MCF 10A (cell line): ENCODE measurements around the gene ANAPC7. TPM values are rescaled to one million over a fixed set of nuclear protein-coding genes. Genes with fewer than 3 reads are reported as not detected.
"Not testable (repeated sequence)": the region's sequence is repeated elsewhere in the genome, so short reads cannot be mapped to it uniquely, and the experiment has no call there.

Experiments used
- BruUV-seq: library from RNA; stranded (reverse); fragments of 400-500 nt; replicated peaks from 2 replicates; lab custom pipeline; 2021; lab: Mats Ljungman, UMichigan
- CTCF ChIA-PET: fragments of 300-600 bp; sonication (Branson Sonifier 250); formaldehyde crosslinking; extraction: SDS; loops from one replicate; lab custom pipeline; 2021; ENCODE audit warnings: antibody characterized with exemption, inconsistent platforms; lab: Yijun Ruan, JAX
- POLR2A ChIA-PET: fragments of 300-600, 350-650 bp; sonication (Branson Sonifier 250); formaldehyde crosslinking; extraction: SDS; loops from one replicate; lab custom pipeline; 2020; ENCODE audit warnings: antibody characterized with exemption, inconsistent platforms; lab: Yijun Ruan, JAX
- DNase-seq: peaks from one replicate; pipeline ENCODE4 v3.0.0-alpha.2; 2018; ENCODE audit not compliant: unreplicated experiment
- H3K27ac Mint-ChIP-seq: one replicate; pipeline ENCODE4 v1.8.0; 2022; ENCODE audit warnings: mild to moderate bottlenecking, low read depth, mixed read lengths; ENCODE audit not compliant: unreplicated experiment
- H3K27me3 Mint-ChIP-seq: one replicate; pipeline ENCODE4 v1.8.0; 2022; ENCODE audit warnings: mixed read lengths; ENCODE audit not compliant: insufficient read depth, unreplicated experiment
- H3K36me3 Mint-ChIP-seq: one replicate; pipeline ENCODE4 v1.8.0; 2022; ENCODE audit warnings: mild to moderate bottlenecking, moderate library complexity, mixed read lengths; ENCODE audit not compliant: insufficient read depth, unreplicated experiment
- H3K4me1 Mint-ChIP-seq: one replicate; pipeline ENCODE4 v1.8.0; 2022; ENCODE audit warnings: mixed read lengths; ENCODE audit not compliant: insufficient read depth, unreplicated experiment
- H3K4me3 Mint-ChIP-seq: one replicate; pipeline ENCODE4 v1.8.0; 2022; ENCODE audit warnings: mild to moderate bottlenecking, moderate library complexity, mixed read lengths; ENCODE audit not compliant: unreplicated experiment
- H3K9me3 Mint-ChIP-seq: one replicate; pipeline ENCODE4 v1.8.0; 2022; ENCODE audit warnings: mixed read lengths; ENCODE audit not compliant: unreplicated experiment
- intact Hi-C: fragments of 100-400 bp; cut with micrococcal nuclease; formaldehyde crosslinking; loops from 2 replicates; pipeline ENCODE4 v1.14.1; 2022
- total RNA-seq: library from RNA; stranded (reverse); gene quantifications from 2 replicates; pipeline ENCODE4 v1.2.3, GENCODE V29; 2022
- TF ChIP-seq, protein P1 (sequence below): fragments of 200-600 bp; IDR thresholded peaks from one replicate; pipeline ENCODE4 v1.8.0; 2022; ENCODE audit warnings: antibody characterized with exemption, mild to moderate bottlenecking; ENCODE audit not compliant: unreplicated experiment

The ANAPC7 gene
- total RNA-seq, 1 experiment from 2014 or later = 87.1 TPM

DNA sequence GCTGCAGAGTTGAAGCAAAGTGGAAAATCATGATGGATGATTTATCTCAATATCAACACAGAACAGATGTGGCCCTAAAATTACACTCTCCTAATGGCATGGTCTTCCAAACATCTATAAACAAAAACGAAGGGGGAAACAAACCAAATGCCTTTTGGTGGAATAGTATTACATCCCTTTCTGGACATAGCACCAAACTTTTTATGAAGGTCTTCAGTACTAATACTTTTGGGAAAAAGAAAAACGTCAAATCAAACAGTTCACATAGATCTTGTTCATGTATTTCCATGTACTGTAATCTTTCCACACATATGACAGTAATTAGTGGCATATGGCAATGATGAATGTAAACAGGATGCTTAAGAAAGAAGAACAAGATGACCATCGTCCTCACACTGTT is 22.9 kb upstream of the ANAPC7 start:
- Mint-ChIP-seq H3K4me1 (peaks cover 5% of the 10 kb centered on the region), H3K27ac (no peak overlapping the region), H3K36me3 (no peaks in the 10 kb centered on the region), H3K9me3 (no peaks in the 10 kb centered on the region), H3K27me3 (peaks cover 9% of the 10 kb centered on the region), H3K4me3 (no peak overlapping the region)
- ChIA-PET POLR2A (no interaction called here), CTCF (interaction anchor here (0.7 kb wide), 1 partner anchor 355 kb away, joined by 3 read pairs; no protein-coding TSS in a partner anchor)
- DNase-seq = no peak
- intact Hi-C loops = no loop called here
- no TSS peak for BruUV-seq
- TF ChIP-seq, protein P1, sequence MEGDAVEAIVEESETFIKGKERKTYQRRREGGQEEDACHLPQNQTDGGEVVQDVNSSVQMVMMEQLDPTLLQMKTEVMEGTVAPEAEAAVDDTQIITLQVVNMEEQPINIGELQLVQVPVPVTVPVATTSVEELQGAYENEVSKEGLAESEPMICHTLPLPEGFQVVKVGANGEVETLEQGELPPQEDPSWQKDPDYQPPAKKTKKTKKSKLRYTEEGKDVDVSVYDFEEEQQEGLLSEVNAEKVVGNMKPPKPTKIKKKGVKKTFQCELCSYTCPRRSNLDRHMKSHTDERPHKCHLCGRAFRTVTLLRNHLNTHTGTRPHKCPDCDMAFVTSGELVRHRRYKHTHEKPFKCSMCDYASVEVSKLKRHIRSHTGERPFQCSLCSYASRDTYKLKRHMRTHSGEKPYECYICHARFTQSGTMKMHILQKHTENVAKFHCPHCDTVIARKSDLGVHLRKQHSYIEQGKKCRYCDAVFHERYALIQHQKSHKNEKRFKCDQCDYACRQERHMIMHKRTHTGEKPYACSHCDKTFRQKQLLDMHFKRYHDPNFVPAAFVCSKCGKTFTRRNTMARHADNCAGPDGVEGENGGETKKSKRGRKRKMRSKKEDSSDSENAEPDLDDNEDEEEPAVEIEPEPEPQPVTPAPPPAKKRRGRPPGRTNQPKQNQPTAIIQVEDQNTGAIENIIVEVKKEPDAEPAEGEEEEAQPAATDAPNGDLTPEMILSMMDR = no peak

DNA sequence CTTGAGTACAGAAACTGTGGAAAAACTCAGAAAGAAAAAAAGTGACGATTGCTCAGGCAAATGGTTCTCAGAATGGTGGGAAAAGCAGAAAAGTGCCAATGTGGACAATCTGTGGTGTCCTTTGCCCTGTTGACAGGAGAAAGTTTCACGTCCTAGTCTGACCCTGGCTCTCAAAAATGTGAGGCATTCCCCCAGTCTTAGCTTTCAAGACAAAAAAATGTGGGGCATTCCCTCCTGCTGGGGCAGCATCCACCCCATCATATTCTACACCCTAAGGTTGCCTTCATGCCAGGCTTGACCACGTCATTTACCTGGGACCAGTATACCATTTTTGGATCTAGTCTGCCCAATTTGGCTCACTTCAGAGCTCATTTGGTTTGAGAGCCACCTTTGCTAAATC is 20.7 kb upstream of the ANAPC7 start:
- intact Hi-C loops = no loop called here
- Mint-ChIP-seq H3K36me3 (no peaks in the 10 kb centered on the region), H3K4me3 (no peak overlapping the region), H3K27me3 (peaks cover 11% of the 10 kb centered on the region), H3K9me3 (no peaks in the 10 kb centered on the region), H3K4me1 (no peaks in the 10 kb centered on the region), H3K27ac (no peak overlapping the region)
- DNase-seq = no peak
- TF ChIP-seq, protein P1 = no peak
- no TSS peak for BruUV-seq
- ChIA-PET CTCF (interaction anchor here (0.6 to 1.8 kb wide), 2 partner anchors 14 to 325 kb away, joined by 3 to 9 read pairs; no protein-coding TSS in a partner anchor), POLR2A (interaction anchor here (0.6 kb wide), 1 partner anchor 71 kb away, joined by 3 read pairs; no protein-coding TSS in a partner anchor)

DNA sequence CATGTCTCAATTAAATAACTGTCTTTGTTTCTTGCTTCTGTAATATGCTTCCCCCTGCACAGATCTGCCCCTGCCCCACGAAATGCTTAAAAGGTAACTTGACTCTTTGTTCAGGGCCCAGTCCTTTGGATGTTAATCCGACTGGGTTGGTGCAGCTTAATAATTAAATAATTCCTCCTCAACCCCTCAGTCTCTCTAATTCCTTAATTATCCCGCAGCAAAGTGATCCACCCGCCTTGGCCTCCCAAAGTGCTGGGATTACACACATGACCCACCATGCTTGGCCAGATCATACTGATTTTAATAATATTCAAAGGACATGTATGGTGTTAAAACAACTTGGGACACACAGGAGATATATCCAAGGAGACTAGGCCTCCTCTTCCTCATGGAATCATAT is 18.2 kb upstream of the ANAPC7 start:
- H3K27ac Mint-ChIP-seq = no peak overlapping the region

DNA sequence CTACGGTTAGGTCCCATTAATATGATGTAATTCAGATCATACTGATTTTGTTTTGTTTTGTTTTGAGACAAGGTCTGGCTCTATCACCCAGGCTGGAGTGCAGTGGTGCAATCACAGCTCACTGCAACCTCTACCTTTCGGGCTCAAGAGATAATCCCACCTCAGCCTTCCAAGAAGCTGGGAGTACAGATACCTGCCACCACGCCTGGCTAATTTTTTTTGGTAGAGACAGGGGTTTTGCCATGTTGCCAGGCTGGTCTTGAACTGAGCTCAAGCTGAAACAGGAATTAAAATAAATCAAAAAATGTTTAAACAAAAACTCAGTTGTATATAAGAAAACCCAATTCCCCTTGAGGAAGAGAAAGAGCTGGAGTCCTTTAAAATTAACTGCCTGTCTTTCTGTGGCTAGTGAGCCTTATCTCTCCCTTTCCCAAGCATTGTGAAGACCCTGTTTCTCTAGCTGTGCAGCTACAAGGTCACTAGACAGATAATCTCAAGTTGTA is 17.7 kb upstream of the ANAPC7 start:
- no peak overlapping the region for H3K4me3 Mint-ChIP-seq
- TF ChIP-seq, protein P1 = no peak
- H3K27ac Mint-ChIP-seq = no peak overlapping the region
- H3K27me3 Mint-ChIP-seq = peaks cover 11% of the 10 kb centered on the region
- H3K4me1 Mint-ChIP-seq = no peaks in the 10 kb centered on the region
- H3K9me3 Mint-ChIP-seq = no peaks in the 10 kb centered on the region
- POLR2A ChIA-PET = interaction anchor here (0.6 to 2.0 kb wide), 3 partner anchors 10 to 210 kb away, joined by 3 to 7 read pairs (median 4); no protein-coding TSS in a partner anchor
- no peaks in the 10 kb centered on the region for H3K36me3 Mint-ChIP-seq
- CTCF ChIA-PET = interaction anchor here (0.6 to 3.5 kb wide), 3 partner anchors 10 to 321 kb away, joined by 3 to 17 read pairs (median 7); no protein-coding TSS in a partner anchor
- no TSS peak for BruUV-seq
- no peak for DNase-seq
- intact Hi-C loops = no loop called here

More for the DNA sequence above, 18.2 kb upstream of the ANAPC7 start:
- Mint-ChIP-seq H3K27me3 (peaks cover 11% of the 10 kb centered on the region), H3K4me1 (no peaks in the 10 kb centered on the region), H3K4me3 (no peak overlapping the region), H3K9me3 (no peaks in the 10 kb centered on the region), H3K36me3 (no peaks in the 10 kb centered on the region)
- ChIA-PET CTCF (interaction anchor here (0.6 to 3.5 kb wide), 4 partner anchors 10 to 322 kb away, joined by 3 to 17 read pairs (median 6); no protein-coding TSS in a partner anchor), POLR2A (interaction anchor here (0.6 to 2.0 kb wide), 3 partner anchors 10 to 18 kb away, joined by 3 to 7 read pairs (median 3); no protein-coding TSS in a partner anchor)
- TF ChIP-seq, protein P1 = no peak
- BruUV-seq = no TSS peak
- intact Hi-C loops = no loop called here
- no peak for DNase-seq

DNA sequence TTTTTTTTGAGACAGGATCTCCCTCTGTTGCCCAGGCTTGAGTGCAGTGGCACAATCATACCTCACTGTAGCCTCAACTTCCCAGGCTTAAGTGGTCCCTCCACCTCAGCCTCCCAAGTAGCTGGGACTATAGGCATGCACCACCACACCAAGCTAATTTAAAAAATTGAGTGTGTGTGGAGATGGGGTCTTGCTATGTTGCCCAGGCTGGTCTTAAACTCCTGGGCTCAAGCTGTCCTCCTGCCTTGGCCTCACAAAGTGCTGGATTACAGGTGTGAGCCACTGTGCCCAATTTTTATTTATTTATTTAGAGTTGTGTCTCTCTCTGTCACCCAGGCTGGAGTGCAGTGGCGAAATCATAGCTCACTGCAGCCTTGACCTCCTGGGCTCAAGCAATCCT is 17.1 kb upstream of the ANAPC7 start:
- H3K36me3 Mint-ChIP-seq, BruUV-seq, H3K9me3 Mint-ChIP-seq, H3K4me3 Mint-ChIP-seq, intact Hi-C loops, H3K27ac Mint-ChIP-seq, DNase-seq, H3K4me1 Mint-ChIP-seq: not testable (repeated sequence)
- ChIA-PET POLR2A (interaction anchor here (0.7 to 2.0 kb wide), 2 partner anchors 11 to 209 kb away, joined by 4 to 7 read pairs; no protein-coding TSS in a partner anchor), CTCF (interaction anchor here (0.6 to 3.5 kb wide), 3 partner anchors 11 to 895 kb away, joined by 3 to 17 read pairs (median 4); no protein-coding TSS in a partner anchor)
- H3K27me3 Mint-ChIP-seq = peaks cover 11% of the 10 kb centered on the region

DNA sequence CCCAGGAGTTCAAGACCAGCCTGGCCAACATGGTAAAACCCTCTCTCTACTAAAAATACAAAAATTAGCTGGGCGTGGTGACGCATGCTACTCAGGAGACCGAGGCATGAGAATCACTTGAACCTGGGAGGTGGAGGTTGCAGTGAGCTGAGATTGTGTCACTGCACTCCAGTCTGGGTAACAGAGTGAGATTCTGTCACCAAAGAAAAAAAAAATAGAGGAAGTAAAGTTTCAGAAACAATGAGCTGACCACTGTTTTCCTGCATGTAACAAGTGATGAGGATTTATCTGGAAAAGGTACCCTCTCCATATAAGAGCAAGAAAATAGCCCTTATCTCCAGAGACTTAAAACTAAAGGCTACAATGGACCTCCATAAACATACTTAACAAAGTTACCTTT is 13.6 kb upstream of the ANAPC7 start:
- H3K4me3 Mint-ChIP-seq, H3K4me1 Mint-ChIP-seq, DNase-seq, intact Hi-C loops, H3K9me3 Mint-ChIP-seq, H3K27me3 Mint-ChIP-seq, H3K27ac Mint-ChIP-seq, BruUV-seq, POLR2A ChIA-PET, H3K36me3 Mint-ChIP-seq: not testable (repeated sequence)
- CTCF ChIA-PET = interaction anchor here (0.7 to 2.1 kb wide), 2 partner anchors 14 to 484 kb away, joined by 3 to 15 read pairs; no protein-coding TSS in a partner anchor
